Endothelial cell of umbilical vein (primary cell): ENCODE measurements around the gene SNAI3. TPM values are rescaled to one million over a fixed set of nuclear protein-coding genes. Genes with fewer than 3 reads are reported as not detected.

Experiments
- BruUV-seq: library from RNA; stranded (reverse); fragments of 400-500 nt; replicated peaks from 2 replicates; lab custom pipeline; 2021; lab: Mats Ljungman, UMichigan
- CTCF ChIA-PET: fragments of 300-600, 350-600 bp; sonication (Branson Sonifier 250); formaldehyde crosslinking; loops from one replicate; lab custom pipeline; 2021; ENCODE audit warnings: antibody characterized with exemption, inconsistent platforms; lab: Charles Lee
- POLR2A ChIA-PET: fragments of 300-600, 350-600 bp; sonication (Branson Sonifier 250); formaldehyde crosslinking; loops from one replicate; lab custom pipeline; 2021; ENCODE audit warnings: antibody characterized with exemption, inconsistent platforms; lab: Charles Lee
- DNase-seq: peaks from one replicate; pipeline ENCODE4 v3.0.0-alpha.2; 2011; ENCODE audit warnings: low read depth, low spot score
- FAIRE-seq: peaks from 2 replicates; lab custom pipeline; 2011; peaks lifted over from hg19 to GRCh38; lab: Jason Lieb, UNC
- H2AFZ ChIP-seq: 2 replicates; pipeline ENCODE4 v1.6.0; 2012; ENCODE audit warnings: low read depth, low read length, control low read depth, inconsistent platforms
- H3K27ac ChIP-seq: 2 replicates; pipeline ENCODE4 v1.5.1; 2011; ENCODE audit warnings: low read depth, mild to moderate bottlenecking, control low read depth, low read length, moderate library complexity; ENCODE audit not compliant: insufficient read depth
- H3K27me3 ChIP-seq, 2 experiments: 2 replicates each; pipeline versions ENCODE4 v1.6.0 to v1.6.1; 2011; ENCODE audit warnings: low read length in 2 of 2, mixed read lengths in 1 of 2; ENCODE audit not compliant: control insufficient read depth in 2 of 2, insufficient read depth in 2 of 2
- H3K36me3 ChIP-seq, 2 experiments: 2 replicates in 1 of 2; 3 replicates in 1 of 2; pipeline ENCODE4 v1.5.1; 2011; ENCODE audit warnings: low read length in 2 of 2, mild to moderate bottlenecking in 1 of 2, moderate library complexity in 1 of 2; ENCODE audit not compliant: control insufficient read depth in 2 of 2, insufficient read depth in 2 of 2; ENCODE audit errors: extremely low read depth in 1 of 2
- H3K4me1 ChIP-seq: 3 replicates; pipeline ENCODE4 v1.5.1; 2011; ENCODE audit warnings: mild to moderate bottlenecking, low read length; ENCODE audit not compliant: control insufficient read depth, insufficient read depth; ENCODE audit errors: extremely low read depth
- H3K4me2 ChIP-seq: 2 replicates; pipeline ENCODE4 v1.6.1; 2011; ENCODE audit warnings: low read length, control low read depth, mixed read lengths; ENCODE audit not compliant: insufficient read depth
- H3K4me3 ChIP-seq, 3 experiments: fragments of 200-600 bp in 1 of 3; sonication (generic), shearing (Covaris generic) in 1 of 3; replicated peaks in 1 of 3; 2 replicates each; pipeline ENCODE4 v1.5.1; 2011 to 2016; ENCODE audit warnings: control low read depth in 3 of 3, low read length in 3 of 3, mild to moderate bottlenecking in 2 of 3, inconsistent platforms in 1 of 3, low read depth in 1 of 3, moderate library complexity in 1 of 3; ENCODE audit not compliant: insufficient read depth in 1 of 3
- H3K79me2 ChIP-seq: 2 replicates; pipeline ENCODE4 v1.6.0; 2012; ENCODE audit warnings: low read length, inconsistent platforms; ENCODE audit not compliant: control insufficient read depth, insufficient read depth
- H3K9ac ChIP-seq: replicated peaks from 2 replicates; pipeline ENCODE3; 2011; ENCODE audit warnings: low read length, control low read depth; ENCODE audit not compliant: insufficient read depth; ENCODE audit errors: extremely low read depth
- H3K9me1 ChIP-seq: replicated peaks from 3 replicates; pipeline ENCODE4 v1.6.0; 2011; ENCODE audit warnings: mild to moderate bottlenecking, low read length; ENCODE audit not compliant: control insufficient read depth, insufficient read depth; ENCODE audit errors: extremely low read depth
- H3K9me3 ChIP-seq: replicated peaks from 2 replicates; pipeline ENCODE4 v1.5.1; 2012; ENCODE audit warnings: low read length, inconsistent platforms; ENCODE audit not compliant: control insufficient read depth, insufficient read depth
- H4K20me1 ChIP-seq: replicated peaks from 2 replicates; pipeline ENCODE3; 2011; ENCODE audit warnings: mild to moderate bottlenecking, low read length; ENCODE audit not compliant: control insufficient read depth, insufficient read depth; ENCODE audit errors: extremely low read depth
- CTCF ChIP-seq, 2 donors: IDR thresholded peaks; 1 replicate in 1 of 2; 2 replicates in 1 of 2; pipeline ENCODE4 v1.5.1; 2011; ENCODE audit warnings: low read length in 2 of 2, mild to moderate bottlenecking in 2 of 2, moderate library complexity in 2 of 2, control low read depth in 1 of 2, inconsistent platforms in 1 of 2, low read depth in 1 of 2; ENCODE audit not compliant: insufficient read depth in 1 of 2; ENCODE audit errors: extremely low read depth in 1 of 2
- EZH2 ChIP-seq: IDR thresholded peaks from 2 replicates; pipeline ENCODE4 v1.6.1; 2012; ENCODE audit warnings: borderline replicate concordance, low read depth, mild to moderate bottlenecking, moderate library complexity, low read length, inconsistent platforms; ENCODE audit not compliant: severe bottlenecking
- FOS ChIP-seq: IDR thresholded peaks from 2 replicates; pipeline ENCODE4 v1.6.1; 2011; ENCODE audit warnings: mild to moderate bottlenecking, low read length, moderate library complexity, borderline replicate concordance; ENCODE audit not compliant: insufficient read depth
- GATA2 ChIP-seq: IDR thresholded peaks from 2 replicates; pipeline ENCODE4 v1.7.0; 2011; ENCODE audit warnings: low read depth, mild to moderate bottlenecking, moderate library complexity, mixed read lengths, low read length; ENCODE audit not compliant: insufficient read length, insufficient read depth
- JUN ChIP-seq: IDR thresholded peaks from 2 replicates; pipeline ENCODE4 v1.6.1; 2011; ENCODE audit warnings: borderline replicate concordance, low read depth; ENCODE audit not compliant: insufficient read length, insufficient read depth
- MYC ChIP-seq: IDR thresholded peaks from one replicate; pipeline ENCODE4 v1.6.1; 2011; ENCODE audit warnings: mild to moderate bottlenecking, low read depth, low read length
- POLR2A ChIP-seq: IDR thresholded peaks from 2 replicates; pipeline ENCODE4 v1.6.1; 2012; ENCODE audit warnings: low read depth, mild to moderate bottlenecking, control low read depth, low read length
- POLR2AphosphoS5 ChIP-seq: IDR thresholded peaks from 2 replicates; pipeline ENCODE4 v1.6.1; 2012; ENCODE audit warnings: low read depth, mild to moderate bottlenecking, control low read depth, low read length, moderate library complexity; ENCODE audit not compliant: insufficient read depth
- dilution Hi-C: fragments of 300-500 bp; cut with MboI; formaldehyde crosslinking; loops from one replicate; pipeline ENCODE4 v1.15.0; 2019; ENCODE audit warnings: low sequenced_read_pairs; ENCODE audit not compliant: extremely low pct_ligation_motif_present
- intact Hi-C: fragments of 100-400 bp; cut with micrococcal nuclease; formaldehyde crosslinking; loops from one replicate; pipeline ENCODE4 v1.10.0; 2022
- polyA plus RNA-seq, 4 experiments: library from polyadenylated mRNA; depleted of rRNA in 3 of 4; stranded (reverse) in 3 of 4; unstranded in 1 of 4; fragments of >200 nt; gene quantifications; 2 replicates each; pipeline versions ENCODE4 v1.2.1 to v1.2.3, GENCODE V29; 2011 to 2012; ENCODE audit warnings: missing spikeins in 1 of 4
- total RNA-seq: library from RNA; stranded (reverse); gene quantifications from 2 replicates; pipeline ENCODE4 v1.2.3, GENCODE V29; 2021
- TF ChIP-seq, protein P1 (sequence below): IDR thresholded peaks from 2 replicates; pipeline ENCODE4 v1.6.1; 2011; ENCODE audit not compliant: insufficient read depth, insufficient read length

Gene SNAI3
- total and polyA plus RNA-seq, 2 donors (not counting 3 experiments of a cell fraction or from before 2014, with no cell fraction given), result 0.30 to 0.31 TPM

DNA sequence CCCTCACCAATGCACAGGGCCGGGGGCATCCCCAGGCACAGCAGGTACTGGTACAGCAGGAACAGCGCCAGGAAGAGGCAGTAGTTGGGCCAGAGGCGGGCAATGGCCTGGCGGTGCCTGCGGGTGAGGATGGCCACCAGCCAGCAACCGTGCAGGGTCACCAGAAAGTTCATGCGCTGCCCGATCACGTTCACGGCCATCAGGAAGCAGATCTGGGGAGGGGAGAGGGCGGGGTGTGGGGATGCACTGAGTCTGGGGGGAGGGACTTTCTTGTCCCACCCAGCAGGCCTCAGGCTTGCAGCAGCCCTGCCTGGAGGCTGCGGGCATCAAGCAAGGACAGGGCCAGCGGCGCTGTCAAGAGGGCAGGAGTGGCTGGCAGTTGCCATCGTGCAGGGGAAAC lies 45.4 kb upstream of the SNAI3 start:
- no TSS peak for BruUV-seq
- Histone ChIP-seq H3K9ac (no peak overlapping the region), H3K4me1 (no peaks in the 10 kb centered on the region), H3K4me2 (no peak overlapping the region), H3K27me3 (no peaks in the 10 kb centered on the region), H4K20me1 (no peaks in the 10 kb centered on the region), H3K4me3 (no peak overlapping the region), H3K9me3 (no peaks in the 10 kb centered on the region), H3K36me3 (peaks cover 7 to 67% of the 10 kb centered on the region in 2 experiments), H3K9me1 (no peaks in the 10 kb centered on the region), H2AFZ (no peak overlapping the region), H3K79me2 (peaks cover 2% of the 10 kb centered on the region), H3K27ac (no peak overlapping the region)
- DNase-seq, result no peak
- no peak for FAIRE-seq
- ChIA-PET POLR2A (no interaction called here), CTCF (no interaction called here)
- TF ChIP-seq FOS (no peak), POLR2A (no peak), POLR2AphosphoS5 (no peak), EZH2 (no peak), JUN (no peak), GATA2 (no peak), MYC (no peak), CTCF (IDR thresholded peaks at IDR 0.05; ENCODE audit: extremely low read depth in 1 of 2, insufficient read depth in 1 of 2, low read depth in 1 of 2, low read length in 2 of 2) (no peak)
- TF ChIP-seq, protein P1, sequence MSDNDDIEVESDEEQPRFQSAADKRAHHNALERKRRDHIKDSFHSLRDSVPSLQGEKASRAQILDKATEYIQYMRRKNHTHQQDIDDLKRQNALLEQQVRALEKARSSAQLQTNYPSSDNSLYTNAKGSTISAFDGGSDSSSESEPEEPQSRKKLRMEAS, result no peak
- dilution Hi-C loops (no loop called here), intact Hi-C loops (no loop called here)
